GM12801 (cell line): ENCODE results near the gene MAMLD1.

Source experiments
- CTCF ChIP-seq: IDR thresholded peaks from one replicate; pipeline ENCODE4 v1.5.1; 2011; ENCODE audit warnings: control low read depth; ENCODE audit not compliant: insufficient read length; ENCODE audit errors: extremely low read depth

MAMLD1 gene

GRCh38 chrX:150504397-150505182 is 141.5 kb downstream of the MAMLD1 start:
- no peak for TF ChIP-seq CTCF

GRCh38 chrX:150506020-150506419 is 142.9 kb downstream of the MAMLD1 start:
- no peak for TF ChIP-seq CTCF

GRCh38 chrX:150506486-150506885 is 143.4 kb downstream of the MAMLD1 start:
- no peak for TF ChIP-seq CTCF

- TF ChIP-seq CTCF, result no peak
These were observed 144.2 kb downstream of the MAMLD1 start for GRCh38 chrX:150507251-150507856.

- no peak for TF ChIP-seq CTCF
These were observed 144.9 kb downstream of the MAMLD1 start for GRCh38 chrX:150508018-150508417.

- TF ChIP-seq CTCF, result no peak
These were observed 145.6 kb downstream of the MAMLD1 start for GRCh38 chrX:150508451-150509367.

- TF ChIP-seq CTCF, result no peak
These were observed 146.6 kb downstream of the MAMLD1 start for GRCh38 chrX:150509703-150510102.
